ENCODE results near the gene MYO7A. TPM values are rescaled to one million over a fixed set of nuclear protein-coding genes. Genes with fewer than 3 reads are reported as not detected.

Gene MYO7A
- total and polyA plus RNA-seq, 2 experiments from 2014 or later: 1.8 to 5.4 TPM

DNA sequence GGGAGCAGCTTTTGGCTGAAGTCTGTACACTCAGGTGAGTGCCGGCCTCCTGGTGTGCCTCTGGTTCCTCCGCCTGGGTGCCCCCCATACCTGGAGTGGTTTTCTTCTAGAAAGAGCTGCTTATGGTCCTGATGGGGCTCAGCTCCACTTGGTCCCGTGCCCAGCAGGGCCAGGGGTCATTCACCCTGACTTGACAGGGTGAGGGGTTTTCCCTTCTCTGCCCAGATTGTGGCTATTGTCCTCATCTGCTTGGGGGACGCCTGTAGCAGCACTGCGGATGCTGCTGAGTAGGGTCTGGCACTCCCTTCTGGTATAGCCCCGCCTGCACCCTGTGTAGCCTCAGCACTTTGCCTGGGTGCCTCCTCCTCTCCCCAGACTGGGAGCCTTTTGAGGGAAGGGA is 17.2 kb upstream of the MYO7A start (continued):
- TF ChIP-seq STAT1 (IDR thresholded peaks at IDR 0.05; ENCODE audit: unreplicated experiment): no peak
- TF ChIP-seq EZH2 (IDR thresholded peaks at IDR 0.05; ENCODE audit: low read depth, unreplicated experiment): no peak
- no peak for TF ChIP-seq EZH2phosphoT487 (IDR thresholded peaks at IDR 0.05; ENCODE audit: unreplicated experiment)
- TF ChIP-seq, protein P1, sequence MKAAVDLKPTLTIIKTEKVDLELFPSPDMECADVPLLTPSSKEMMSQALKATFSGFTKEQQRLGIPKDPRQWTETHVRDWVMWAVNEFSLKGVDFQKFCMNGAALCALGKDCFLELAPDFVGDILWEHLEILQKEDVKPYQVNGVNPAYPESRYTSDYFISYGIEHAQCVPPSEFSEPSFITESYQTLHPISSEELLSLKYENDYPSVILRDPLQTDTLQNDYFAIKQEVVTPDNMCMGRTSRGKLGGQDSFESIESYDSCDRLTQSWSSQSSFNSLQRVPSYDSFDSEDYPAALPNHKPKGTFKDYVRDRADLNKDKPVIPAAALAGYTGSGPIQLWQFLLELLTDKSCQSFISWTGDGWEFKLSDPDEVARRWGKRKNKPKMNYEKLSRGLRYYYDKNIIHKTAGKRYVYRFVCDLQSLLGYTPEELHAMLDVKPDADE (IDR thresholded peaks at IDR 0.05): no peak

DNA sequence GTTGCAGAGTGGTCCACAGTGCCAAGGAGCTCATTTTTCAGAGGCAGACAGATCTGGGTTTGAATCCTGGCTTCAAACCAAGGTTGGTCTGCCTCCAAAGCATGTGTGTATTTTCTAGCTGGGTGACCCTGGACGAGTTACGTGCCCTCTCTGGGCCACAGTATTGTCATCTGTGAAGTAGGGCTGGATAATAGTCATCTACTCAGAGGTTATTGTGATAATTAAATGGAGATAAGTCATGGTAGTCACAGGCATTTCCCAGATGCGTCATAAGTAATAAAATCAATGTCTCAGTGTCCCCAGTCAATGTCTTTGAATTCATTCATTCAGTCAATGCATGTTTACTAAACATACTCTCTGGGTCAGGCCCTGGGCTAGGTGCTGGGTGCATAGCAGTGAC is 16.8 kb upstream of the MYO7A start:
- Histone ChIP-seq H4K20me1 (replicated peaks; ENCODE audit: insufficient read depth) (no peaks in the 10 kb centered on the region), H3K27ac (ENCODE audit: low read depth) (no peak overlapping the region), H3K4me2 (no peak overlapping the region), H2AFZ (no peak overlapping the region), H3K27me3 (ENCODE audit: insufficient read depth) (no peaks in the 10 kb centered on the region), H3K9me2 (ENCODE audit: insufficient read depth) (no peaks in the 10 kb centered on the region), H3K4me3 (no peak overlapping the region), H3F3A (replicated peaks; ENCODE audit: low read depth) (no peaks in the 10 kb centered on the region), H3K4me1 (ENCODE audit: insufficient read depth) (no peaks in the 10 kb centered on the region), H3K79me2 (replicated peaks; ENCODE audit: insufficient read depth) (no peaks in the 10 kb centered on the region), H3K36me3 (ENCODE audit: insufficient read depth) (no peaks in the 10 kb centered on the region)
- TF ChIP-seq CREB1 (CRISPR knock-in tag; IDR thresholded peaks at IDR 0.05; ENCODE audit: low read depth) (no peak), EZH2phosphoT487 (IDR thresholded peaks at IDR 0.05; ENCODE audit: unreplicated experiment) (no peak), JUNB (IDR thresholded peaks at IDR 0.05; ENCODE audit: unreplicated experiment) (no peak), ZNF331 (CRISPR knock-in tag; IDR thresholded peaks at IDR 0.05; ENCODE audit: low read depth) (no peak), NANOG (IDR thresholded peaks at IDR 0.05; ENCODE audit: borderline replicate concordance) (no peak), EZH2 (IDR thresholded peaks at IDR 0.05; ENCODE audit: low read depth, unreplicated experiment) (no peak), ZNF114 (CRISPR knock-in tag; IDR thresholded peaks at IDR 0.05) (no peak)
- TF ChIP-seq, protein P2, sequence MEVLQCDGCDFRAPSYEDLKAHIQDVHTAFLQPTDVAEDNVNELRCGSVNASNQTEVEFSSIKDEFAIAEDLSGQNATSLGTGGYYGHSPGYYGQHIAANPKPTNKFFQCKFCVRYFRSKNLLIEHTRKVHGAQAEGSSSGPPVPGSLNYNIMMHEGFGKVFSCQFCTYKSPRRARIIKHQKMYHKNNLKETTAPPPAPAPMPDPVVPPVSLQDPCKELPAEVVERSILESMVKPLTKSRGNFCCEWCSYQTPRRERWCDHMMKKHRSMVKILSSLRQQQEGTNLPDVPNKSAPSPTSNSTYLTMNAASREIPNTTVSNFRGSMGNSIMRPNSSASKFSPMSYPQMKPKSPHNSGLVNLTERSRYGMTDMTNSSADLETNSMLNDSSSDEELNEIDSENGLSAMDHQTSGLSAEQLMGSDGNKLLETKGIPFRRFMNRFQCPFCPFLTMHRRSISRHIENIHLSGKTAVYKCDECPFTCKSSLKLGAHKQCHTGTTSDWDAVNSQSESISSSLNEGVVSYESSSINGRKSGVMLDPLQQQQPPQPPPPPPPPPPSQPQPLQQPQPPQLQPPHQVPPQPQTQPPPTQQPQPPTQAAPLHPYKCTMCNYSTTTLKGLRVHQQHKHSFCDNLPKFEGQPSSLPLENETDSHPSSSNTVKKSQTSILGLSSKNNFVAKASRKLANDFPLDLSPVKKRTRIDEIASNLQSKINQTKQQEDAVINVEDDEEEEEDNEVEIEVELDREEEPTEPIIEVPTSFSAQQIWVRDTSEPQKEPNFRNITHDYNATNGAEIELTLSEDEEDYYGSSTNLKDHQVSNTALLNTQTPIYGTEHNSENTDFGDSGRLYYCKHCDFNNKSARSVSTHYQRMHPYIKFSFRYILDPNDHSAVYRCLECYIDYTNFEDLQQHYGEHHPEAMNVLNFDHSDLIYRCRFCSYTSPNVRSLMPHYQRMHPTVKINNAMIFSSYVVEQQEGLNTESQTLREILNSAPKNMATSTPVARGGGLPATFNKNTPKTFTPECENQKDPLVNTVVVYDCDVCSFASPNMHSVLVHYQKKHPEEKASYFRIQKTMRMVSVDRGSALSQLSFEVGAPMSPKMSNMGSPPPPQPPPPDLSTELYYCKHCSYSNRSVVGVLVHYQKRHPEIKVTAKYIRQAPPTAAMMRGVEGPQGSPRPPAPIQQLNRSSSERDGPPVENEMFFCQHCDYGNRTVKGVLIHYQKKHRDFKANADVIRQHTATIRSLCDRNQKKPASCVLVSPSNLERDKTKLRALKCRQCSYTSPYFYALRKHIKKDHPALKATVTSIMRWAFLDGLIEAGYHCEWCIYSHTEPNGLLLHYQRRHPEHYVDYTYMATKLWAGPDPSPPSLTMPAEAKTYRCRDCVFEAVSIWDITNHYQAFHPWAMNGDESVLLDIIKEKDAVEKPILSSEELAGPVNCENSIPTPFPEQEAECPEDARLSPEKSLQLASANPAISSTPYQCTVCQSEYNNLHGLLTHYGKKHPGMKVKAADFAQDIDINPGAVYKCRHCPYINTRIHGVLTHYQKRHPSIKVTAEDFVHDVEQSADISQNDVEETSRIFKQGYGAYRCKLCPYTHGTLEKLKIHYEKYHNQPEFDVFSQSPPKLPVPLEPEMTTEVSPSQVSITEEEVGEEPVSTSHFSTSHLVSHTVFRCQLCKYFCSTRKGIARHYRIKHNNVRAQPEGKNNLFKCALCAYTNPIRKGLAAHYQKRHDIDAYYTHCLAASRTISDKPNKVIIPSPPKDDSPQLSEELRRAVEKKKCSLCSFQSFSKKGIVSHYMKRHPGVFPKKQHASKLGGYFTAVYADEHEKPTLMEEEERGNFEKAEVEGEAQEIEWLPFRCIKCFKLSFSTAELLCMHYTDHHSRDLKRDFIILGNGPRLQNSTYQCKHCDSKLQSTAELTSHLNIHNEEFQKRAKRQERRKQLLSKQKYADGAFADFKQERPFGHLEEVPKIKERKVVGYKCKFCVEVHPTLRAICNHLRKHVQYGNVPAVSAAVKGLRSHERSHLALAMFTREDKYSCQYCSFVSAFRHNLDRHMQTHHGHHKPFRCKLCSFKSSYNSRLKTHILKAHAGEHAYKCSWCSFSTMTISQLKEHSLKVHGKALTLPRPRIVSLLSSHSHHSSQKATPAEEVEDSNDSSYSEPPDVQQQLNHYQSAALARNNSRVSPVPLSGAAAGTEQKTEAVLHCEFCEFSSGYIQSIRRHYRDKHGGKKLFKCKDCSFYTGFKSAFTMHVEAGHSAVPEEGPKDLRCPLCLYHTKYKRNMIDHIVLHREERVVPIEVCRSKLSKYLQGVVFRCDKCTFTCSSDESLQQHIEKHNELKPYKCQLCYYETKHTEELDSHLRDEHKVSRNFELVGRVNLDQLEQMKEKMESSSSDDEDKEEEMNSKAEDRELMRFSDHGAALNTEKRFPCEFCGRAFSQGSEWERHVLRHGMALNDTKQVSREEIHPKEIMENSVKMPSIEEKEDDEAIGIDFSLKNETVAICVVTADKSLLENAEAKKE (CRISPR knock-in tag; IDR thresholded peaks at IDR 0.05): no peak
- TF ChIP-seq, protein P3, sequence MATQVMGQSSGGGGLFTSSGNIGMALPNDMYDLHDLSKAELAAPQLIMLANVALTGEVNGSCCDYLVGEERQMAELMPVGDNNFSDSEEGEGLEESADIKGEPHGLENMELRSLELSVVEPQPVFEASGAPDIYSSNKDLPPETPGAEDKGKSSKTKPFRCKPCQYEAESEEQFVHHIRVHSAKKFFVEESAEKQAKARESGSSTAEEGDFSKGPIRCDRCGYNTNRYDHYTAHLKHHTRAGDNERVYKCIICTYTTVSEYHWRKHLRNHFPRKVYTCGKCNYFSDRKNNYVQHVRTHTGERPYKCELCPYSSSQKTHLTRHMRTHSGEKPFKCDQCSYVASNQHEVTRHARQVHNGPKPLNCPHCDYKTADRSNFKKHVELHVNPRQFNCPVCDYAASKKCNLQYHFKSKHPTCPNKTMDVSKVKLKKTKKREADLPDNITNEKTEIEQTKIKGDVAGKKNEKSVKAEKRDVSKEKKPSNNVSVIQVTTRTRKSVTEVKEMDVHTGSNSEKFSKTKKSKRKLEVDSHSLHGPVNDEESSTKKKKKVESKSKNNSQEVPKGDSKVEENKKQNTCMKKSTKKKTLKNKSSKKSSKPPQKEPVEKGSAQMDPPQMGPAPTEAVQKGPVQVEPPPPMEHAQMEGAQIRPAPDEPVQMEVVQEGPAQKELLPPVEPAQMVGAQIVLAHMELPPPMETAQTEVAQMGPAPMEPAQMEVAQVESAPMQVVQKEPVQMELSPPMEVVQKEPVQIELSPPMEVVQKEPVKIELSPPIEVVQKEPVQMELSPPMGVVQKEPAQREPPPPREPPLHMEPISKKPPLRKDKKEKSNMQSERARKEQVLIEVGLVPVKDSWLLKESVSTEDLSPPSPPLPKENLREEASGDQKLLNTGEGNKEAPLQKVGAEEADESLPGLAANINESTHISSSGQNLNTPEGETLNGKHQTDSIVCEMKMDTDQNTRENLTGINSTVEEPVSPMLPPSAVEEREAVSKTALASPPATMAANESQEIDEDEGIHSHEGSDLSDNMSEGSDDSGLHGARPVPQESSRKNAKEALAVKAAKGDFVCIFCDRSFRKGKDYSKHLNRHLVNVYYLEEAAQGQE (IDR thresholded peaks at IDR 0.05; ENCODE audit: unreplicated experiment): no peak
- TF ChIP-seq, protein P1 (IDR thresholded peaks at IDR 0.05): no peak
- H3K36me3 Mint-ChIP-seq (ENCODE audit: low read depth): no peaks in the 10 kb centered on the region; the same call in 2 of the 3 replicates
- H3K27ac Mint-ChIP-seq: no peak overlapping the region
- ATAC-seq (no peak), DNase-seq (ENCODE audit: low spot score) (no peak)
- H3K9me3 Mint-ChIP-seq: no peaks in the 10 kb centered on the region
- peaks cover 16% of the 10 kb centered on the region for H3K27me3 Mint-ChIP-seq (ENCODE audit: insufficient read depth, low read depth, poor library complexity)
- H3K4me3 Mint-ChIP-seq: no peak overlapping the region
- peaks cover 8% of the 10 kb centered on the region for H3K4me1 Mint-ChIP-seq
